Endometrial microvascular endothelial cells (primary cell): Measurements from ENCODE around the gene ZNF26. TPM values are rescaled to one million over a fixed set of nuclear protein-coding genes. Genes with fewer than 3 reads are reported as not detected.
"Not testable (repeated sequence)": the region's sequence is repeated elsewhere in the genome, so short reads cannot be mapped to it uniquely, and the experiment has no call there.

Source experiments
- in situ Hi-C: cut with HindIII; loops from 2 replicates; pipeline ENCODE4 v1.10.0; 2017; ENCODE audit warnings: low sequenced_read_pairs, low pct_unique_long_range_greater_than_20kb; ENCODE audit errors: inconsistent ontology term
- total RNA-seq: library from RNA; depleted of rRNA; stranded (reverse); fragments of >200 nt; gene quantifications from one replicate; pipeline ENCODE4 v1.2.3, GENCODE V29; 2015; ENCODE audit errors: inconsistent ontology term

Gene ZNF26, protein sequence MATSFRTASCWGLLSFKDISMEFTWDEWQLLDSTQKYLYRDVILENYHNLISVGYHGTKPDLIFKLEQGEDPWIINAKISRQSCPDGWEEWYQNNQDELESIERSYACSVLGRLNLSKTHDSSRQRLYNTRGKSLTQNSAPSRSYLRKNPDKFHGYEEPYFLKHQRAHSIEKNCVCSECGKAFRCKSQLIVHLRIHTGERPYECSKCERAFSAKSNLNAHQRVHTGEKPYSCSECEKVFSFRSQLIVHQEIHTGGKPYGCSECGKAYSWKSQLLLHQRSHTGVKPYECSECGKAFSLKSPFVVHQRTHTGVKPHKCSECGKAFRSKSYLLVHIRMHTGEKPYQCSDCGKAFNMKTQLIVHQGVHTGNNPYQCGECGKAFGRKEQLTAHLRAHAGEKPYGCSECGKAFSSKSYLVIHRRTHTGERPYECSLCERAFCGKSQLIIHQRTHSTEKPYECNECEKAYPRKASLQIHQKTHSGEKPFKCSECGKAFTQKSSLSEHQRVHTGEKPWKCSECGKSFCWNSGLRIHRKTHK
- total RNA-seq, result 9.6 TPM

GRCh38 chr12:132986001-132986884, at the start of gene ZNF26:
Gene ZNF26 (plus strand): TSS chr12:132986367. CDS start chr12:132986841, 474 bp downstream.
- in situ Hi-C loops, result no loop called here

- in situ Hi-C loops, result not testable (repeated sequence)
Observed at GRCh38 chr12:132936921-132937320, 49.2 kb upstream of the ZNF26 start.

DNA sequence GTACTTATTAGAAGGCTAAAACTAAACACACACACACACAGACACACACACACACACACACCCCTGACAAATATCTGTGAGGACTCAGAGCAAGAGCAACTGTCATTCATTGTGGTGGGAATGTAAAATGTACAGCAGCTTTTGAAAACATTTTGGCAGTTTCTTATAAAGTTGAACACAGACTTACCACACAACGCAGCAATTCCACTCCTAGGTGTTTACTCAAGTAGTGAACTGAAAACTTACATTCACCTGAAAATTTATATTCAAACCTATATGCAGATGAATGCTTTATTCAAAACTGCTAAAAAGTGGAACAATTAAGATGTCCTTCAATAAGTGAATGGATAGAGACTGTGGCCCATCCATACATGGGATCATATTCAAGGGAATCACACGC, 48.7 kb upstream of the ZNF26 start:
- in situ Hi-C loops, result no loop called here

GRCh38 chr12:132938807-132939206, 47.4 kb upstream of the ZNF26 start:
- in situ Hi-C loops, result not testable (repeated sequence)

- in situ Hi-C loops, result no loop called here
Observed at GRCh38 chr12:132940071-132940719, 46.0 kb upstream of the ZNF26 start.

GRCh38 chr12:132941336-132941954, 44.7 kb upstream of the ZNF26 start:
- in situ Hi-C loops, result no loop called here

DNA sequence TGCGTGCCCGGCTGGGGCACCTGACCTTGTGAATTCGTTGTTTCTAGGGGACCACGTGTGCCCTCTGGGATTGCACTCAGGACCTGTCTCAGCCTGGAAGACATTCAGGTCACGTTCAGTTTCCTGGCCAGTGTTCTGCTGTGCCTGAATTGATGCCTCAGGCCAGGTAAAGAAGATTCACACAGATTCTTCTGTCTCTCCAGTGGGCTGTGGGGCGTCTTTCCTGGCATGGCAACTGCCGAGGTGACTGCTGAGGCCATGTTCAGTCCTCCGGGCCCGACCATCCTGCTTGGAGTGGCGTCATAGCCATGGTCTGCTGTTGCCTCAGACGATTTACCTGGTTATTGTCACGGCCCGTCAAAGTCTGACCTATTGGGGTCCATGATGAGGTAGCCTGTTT, 43.6 kb upstream of the ZNF26 start:
- in situ Hi-C loops, result no loop called here

DNA sequence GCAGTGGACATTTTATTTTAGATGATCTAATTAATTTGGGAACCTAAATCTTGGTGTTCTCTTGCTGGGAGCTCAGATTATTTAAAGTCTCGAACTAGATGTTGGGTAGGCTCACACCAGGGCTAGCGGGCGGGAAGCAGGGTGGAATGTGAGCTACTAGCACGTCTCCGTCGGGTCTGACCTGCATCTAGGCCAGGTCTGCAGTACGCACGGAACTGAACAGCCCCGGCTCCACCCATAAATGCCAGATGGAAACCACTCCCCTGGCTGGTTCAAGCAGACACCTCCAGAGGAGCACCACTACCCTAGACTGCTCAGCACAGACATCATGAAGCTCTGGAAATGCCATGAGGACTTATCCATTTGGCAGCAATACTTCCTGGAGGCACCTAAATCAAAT, 40.4 kb upstream of the ZNF26 start:
- in situ Hi-C loops, result no loop called here

GRCh38 chr12:132946246-132946820, 39.8 kb upstream of the ZNF26 start:
- in situ Hi-C loops, result no loop called here

DNA sequence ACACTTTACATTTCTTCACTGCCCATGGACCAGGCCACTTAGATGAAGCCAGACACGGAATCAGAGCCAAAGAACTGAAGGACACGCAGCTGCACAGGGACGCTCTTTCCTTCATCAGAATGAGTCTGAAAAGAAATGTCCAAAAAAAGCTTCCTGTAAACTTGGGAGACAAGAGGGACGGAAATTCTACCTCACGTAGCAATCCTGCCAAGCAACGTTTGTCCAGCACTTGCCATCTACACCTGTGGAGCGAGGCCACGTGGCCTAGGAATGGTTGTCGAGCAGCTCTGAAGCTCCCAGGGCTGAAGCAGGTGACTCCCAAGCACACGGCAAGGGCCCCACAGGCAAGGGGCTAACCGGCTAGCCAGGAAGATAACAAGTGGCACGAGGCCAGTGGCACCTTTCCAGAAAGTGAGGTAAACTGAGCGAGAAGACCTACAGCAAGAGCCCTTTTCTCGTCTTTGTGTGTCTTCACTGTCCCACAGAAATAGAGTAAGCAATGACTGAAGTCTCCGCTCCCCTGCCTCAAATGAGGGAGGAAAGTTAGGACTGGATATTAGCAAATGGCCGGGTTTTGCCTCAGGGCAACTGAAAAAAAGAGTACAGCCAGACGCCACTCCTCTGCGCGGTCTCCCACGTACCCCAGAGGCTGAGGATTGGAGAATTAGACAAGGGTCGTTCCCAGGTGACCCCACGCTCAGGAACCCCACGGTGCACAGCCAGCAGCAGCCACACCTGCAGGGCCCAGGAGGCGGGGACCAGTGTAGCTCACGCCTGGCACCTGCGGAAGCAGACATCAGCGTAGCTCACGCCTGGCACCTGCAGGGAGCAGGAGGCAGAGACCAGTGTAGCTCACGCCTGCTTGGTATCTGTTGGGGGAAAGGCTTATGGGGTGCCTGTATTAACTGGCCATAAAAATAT, 37.8 kb upstream of the ZNF26 start:
- in situ Hi-C loops, result no loop called here

- in situ Hi-C loops, result no loop called here
Observed at GRCh38 chr12:132949936-132950837, 36.0 kb upstream of the ZNF26 start.

- in situ Hi-C loops, result no loop called here
Observed at GRCh38 chr12:132950844-132951535, 35.2 kb upstream of the ZNF26 start.

DNA sequence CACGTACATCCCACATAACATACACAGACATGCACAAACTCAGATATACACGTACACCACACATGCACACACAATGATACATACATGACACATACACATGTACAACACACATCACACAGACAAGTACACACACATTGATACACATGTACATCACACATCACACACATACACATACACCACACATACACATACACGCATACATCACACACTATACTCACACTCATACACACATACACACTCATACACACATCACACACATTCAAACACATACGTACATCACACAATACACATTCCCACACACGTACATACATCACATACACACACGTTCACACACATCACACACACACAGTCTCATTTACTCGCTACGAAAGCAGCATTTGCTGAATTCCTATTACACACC, 34.5 kb upstream of the ZNF26 start:
- in situ Hi-C loops, result no loop called here

DNA sequence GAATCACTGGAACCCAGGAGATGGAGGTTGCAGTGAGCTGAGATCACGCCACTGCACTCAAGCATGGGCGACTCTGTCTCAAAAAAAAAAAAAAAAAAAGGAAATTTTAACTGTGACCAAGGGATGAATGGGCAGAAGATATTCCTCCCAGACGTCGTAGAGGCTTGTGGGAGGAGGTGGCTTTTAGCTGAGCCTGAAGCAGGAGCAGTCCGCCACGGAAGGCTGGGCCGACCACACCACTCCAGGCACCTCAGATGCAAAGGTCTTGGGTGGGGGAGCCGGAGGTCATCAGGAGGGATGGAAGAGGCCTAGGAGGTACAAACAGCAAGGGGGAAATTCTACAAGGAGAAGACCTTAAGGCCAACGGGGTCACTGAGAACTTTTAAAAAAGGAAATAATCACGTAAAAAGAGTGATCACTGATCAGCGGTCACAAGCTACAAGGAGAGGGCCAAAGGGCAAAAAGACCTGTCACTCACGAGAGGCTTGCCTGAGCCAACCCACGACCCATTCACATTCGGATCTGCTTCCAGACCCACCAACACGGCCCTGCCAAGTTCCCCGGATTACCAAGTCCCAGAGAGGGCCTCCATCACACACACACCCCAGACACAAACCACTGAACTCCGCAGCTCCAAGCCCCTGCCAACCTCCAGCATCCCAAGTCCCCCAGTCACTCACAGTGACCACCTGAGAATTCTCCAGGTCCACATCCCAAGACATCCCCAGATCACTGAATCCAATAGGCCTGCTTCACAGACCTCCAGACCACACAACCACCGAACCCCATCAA, 33.6 kb upstream of the ZNF26 start:
- in situ Hi-C loops, result no loop called here

- in situ Hi-C loops, result no loop called here
Observed at GRCh38 chr12:132953163-132953425, 33.1 kb upstream of the ZNF26 start.

DNA sequence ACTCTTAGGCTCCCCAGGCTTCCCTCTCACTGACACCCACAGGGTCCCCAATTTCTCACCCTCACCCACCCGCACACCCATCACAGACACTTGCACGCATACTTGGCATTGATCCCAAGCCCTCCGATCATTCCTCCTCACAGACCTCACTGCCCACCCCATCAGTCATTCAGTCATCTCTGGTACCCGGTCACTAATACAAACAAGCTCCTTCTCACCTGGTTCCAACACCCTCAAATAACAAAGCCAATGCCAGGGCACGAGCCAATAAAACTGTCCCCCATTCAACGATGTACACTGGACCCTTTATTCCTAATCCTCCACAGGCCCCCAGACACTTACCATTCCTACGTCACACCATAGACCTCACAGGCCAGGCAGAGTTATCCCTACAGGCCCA, 32.4 kb upstream of the ZNF26 start:
- in situ Hi-C loops, result no loop called here
